Measurements from ENCODE around the gene RBM5.

RBM5 gene

DNA sequence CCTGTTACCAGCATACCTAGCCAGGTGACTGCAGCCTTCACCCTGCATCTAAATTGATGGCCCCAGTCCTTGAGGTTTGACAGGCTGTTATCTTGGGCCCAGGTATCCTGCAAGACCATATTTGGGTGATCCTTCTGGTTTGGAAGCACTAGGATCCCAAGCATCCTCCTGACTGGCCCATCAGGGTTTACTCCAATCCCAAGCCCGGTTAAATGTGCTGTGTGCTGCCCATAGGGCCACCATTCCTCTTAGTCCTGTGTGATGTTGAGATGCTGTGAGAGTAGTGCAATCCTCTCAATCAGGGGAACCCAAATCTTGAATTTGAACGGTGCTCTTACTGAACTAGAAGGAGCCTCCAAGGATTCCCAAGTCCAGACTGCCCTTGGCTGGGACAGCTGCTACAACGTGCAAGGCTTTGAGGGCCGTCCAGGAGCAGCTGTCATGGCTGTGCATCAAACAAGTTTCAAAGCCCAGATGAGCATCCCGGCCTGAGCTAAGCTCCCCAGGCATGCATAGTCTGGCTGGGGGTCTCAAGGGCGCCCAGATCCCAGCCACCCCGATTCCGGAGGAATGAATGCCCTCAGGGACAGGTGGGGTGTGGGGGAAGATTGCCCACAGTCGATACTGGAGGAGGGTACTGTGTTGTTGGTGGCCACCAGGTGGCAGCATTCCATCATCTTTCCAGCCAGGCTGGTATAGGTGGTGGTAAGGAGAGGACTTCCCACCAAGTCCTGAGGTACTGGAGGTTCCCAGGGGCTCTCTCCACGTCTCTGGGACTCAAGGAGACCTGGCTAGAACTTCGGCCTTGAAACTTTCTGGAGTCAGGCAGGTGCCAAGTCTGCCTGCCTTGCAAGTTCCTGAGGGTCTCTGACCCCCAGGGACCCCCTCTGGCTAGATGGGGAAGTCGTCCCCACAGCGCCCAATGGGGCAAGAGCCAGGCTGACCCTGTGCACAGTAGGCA, 32.6 kb downstream of the RBM5 start:
- DNase-seq: peak in 46 of 56 donors; percentile 4 to 78 (median 46)

- DNase-seq: no peak
Observed at GRCh38 chr3:50122071-50122470, 33.4 kb downstream of the RBM5 start.

GRCh38 chr3:50122661-50123391, 34.1 kb downstream of the RBM5 start:
- DNase-seq: no peak

- no peak for DNase-seq
Observed at GRCh38 chr3:50123394-50124051, 34.8 kb downstream of the RBM5 start.

DNA sequence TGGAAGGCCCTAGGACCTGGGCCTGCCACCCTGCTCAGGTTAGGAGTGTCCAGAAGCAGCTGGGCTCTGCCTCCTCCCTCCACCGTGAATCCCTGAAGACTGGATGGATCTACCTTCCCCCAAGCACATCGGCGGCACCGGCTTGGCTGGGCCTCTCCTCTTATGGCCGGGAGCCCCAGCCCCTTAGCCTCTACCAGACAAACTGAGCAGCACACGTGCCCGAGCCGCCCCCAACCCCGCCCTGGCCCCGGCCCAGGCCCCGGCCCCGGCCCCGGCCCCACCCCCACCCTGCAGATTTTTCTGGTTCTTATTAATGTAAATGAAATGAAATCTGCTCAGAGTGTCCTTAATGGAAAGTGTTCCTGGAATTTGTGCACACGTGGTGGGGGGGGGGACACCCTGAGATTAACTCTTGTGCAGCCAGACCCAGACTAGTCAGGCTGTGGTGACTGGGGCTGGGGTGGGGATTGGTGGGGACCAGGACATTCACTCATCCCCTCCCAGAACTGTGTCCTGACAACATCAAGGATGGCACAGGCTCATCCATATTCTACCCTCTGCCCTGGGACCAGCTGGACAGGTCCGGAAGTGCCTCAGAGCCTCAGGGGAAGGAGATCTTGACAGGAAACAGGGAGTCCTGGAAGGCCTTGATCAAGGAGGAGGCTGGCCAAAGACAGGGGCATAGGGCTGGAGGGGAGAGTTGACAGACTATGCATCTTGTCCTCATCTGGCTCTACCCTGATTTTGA, 35.5 kb downstream of the RBM5 start:
- DNase-seq: no peak

- DNase-seq: no peak
Observed at GRCh38 chr3:50124800-50125178, 36.1 kb downstream of the RBM5 start.

DNA sequence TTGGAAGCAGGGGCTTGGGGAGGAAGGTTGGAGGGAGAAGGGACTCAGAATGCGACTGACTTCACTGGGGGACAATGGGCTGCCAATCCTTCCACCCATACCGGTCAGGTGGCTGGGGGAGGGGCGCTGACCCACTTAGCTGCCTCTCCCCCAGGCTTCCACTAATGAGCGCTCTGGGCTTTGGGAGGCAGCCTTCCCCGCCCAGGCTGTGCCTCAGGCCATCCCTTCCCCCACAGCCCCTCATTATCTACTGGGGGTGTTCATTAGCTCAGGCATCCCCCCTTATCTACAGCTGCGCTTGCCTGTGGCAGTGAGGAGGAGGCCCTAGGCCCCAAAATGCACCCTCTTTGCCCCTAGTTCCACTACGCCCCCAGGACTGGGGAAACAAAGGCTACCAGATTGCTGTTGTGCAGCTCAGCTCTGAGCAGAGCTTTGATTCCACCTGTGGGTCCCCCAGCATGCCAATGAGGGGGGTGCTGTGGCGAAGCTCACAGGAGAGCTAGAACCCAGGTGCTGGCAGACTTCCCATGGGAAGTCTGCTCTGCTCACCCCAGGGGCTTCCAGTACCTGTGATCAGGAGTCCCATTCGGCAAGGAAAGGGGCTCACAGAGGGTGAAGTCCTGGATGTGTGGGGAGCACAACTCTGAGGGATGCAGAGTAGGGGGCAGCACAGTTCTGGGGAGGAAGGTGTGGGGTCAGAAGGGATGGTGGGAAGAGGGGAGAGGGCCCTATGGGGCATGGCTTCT, 37.0 kb downstream of the RBM5 start:
- DNase-seq: peak in 3 of 56 donors; percentile 15 to 23 (median 16)

DNA sequence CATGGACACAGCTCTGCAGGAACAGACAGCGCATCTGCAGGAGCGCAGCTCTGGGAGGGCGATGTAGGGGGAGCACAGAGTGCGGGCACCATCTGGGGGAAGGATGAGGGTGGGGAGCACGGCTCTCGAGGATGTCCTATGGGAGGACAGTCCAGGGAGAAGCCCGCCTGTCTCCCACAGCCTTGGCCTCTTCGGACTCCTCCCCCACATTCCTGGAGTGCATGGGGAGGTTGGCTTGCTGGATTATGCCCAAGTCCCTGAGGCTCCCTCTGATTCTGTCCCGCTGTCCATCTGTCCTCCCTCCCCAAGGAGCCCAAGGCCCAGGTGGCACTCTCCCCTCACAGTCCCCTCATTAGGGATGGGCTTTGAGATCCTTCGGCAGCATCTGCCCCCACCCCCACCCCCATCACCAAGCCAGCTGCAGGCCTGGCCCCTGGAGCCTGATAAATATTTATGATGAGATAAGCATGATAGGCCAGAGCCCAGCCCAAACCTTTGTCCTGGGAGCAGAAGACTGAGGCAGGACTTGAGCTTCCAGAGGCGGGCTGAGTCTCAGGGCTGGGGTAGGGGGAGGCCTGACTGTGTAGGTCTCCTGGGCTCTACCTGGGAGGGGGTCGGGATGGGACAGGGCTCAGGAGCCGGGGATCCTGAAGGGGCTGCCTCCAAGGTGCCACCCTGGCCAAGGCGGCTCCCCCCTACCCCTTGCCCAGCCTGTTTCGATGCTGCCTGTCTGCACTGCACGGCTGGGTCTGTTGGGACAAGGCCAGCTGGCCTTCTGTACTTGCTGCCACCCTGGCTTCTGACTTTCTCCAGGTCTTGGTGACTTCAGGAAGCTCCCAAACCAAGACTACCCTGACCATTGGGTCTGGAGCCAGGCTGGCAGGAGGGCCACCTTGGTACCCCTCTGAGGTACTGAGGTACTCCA, 37.8 kb downstream of the RBM5 start:
- no peak for DNase-seq

- DNase-seq: no peak
Observed at GRCh38 chr3:50127251-50127691, 38.6 kb downstream of the RBM5 start.

- no peak for DNase-seq
Observed at GRCh38 chr3:50128001-50128400, 39.3 kb downstream of the RBM5 start.

GRCh38 chr3:50130436-50130835, 41.7 kb downstream of the RBM5 start:
- DNase-seq: no peak

DNA sequence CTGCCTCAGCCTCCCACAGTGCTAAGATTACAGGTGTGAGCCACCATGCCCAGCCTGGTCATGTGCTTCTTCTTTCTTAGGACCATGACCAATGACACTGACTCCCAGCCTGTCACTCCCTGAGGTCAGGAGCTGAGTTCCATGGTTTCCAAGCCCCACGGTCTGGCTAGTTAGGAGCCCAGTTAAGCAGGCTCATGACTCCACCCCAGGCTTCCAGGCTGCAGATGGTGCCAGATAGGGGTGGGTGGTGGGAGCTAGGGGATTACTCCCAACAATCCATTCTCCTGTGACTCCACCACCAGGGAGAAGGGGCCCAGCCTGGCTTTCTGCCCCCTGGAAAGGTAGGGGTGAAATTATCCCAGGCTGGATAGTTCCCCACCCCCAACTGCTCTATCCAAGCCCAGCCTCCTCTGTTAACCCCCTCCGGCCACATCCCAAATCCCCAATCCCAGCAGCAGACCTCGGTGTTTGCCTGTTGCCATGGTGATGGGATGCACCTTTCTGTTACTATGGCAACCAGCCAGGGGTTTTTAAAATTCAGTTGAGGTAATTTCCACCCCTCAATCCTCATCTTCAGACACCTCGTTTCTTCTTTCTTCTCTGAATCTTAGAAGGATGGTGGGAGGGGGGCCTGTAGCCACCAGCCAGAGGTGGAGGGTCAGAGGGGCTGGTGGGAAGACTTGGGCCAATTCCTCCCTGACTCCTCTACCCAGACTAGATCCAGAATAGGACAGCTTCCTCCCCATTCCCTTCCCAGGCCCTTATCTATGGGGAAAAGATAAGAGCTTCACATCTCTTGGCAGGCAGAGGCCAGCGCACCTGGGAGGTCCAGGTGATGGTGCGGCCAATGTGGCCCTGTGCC, 43.9 kb downstream of the RBM5 start:
- no peak for DNase-seq

DNA sequence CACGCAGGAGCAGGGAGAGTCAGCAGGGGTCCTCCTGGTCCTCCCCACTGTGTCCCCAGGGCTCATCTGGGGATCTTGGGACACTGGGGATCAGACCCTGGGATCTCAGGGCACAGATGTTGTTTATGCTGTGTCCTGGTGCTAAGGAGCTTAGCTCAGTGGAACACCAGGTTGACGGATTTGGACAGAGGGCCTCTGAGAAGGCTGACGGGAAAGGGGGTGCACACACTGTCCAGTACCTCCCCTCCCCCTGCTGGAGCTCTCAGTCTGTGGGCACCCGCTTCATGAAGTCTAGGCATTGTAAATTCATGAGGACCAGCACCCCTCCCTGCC, 44.5 kb downstream of the RBM5 start:
- DNase-seq: no peak

GRCh38 chr3:50134367-50134766, 45.6 kb downstream of the RBM5 start:
- DNase-seq: no peak

DNA sequence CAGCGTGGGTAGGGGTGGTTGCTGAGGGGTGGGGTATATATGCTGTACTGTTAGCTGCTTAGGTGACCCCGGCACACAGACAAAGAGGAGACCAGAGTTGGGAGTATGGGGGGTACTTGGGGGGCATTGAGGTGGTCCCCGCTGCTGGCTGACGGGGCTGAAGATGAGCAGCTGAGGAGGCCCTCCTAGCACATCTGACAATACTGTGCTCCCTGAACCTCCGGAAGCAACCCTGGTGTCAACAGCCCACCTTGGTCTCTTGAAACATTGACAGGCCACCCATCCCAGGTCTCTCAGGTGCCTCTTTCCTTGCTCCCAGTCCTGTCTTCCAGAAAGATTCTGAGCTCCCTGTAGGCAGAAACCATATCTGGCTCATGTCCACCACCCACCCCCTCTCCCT, 47.2 kb downstream of the RBM5 start:
- no peak for DNase-seq

- no peak for DNase-seq
Observed at GRCh38 chr3:50136714-50137405, 48.1 kb downstream of the RBM5 start.

GRCh38 chr3:50137531-50137930, 48.8 kb downstream of the RBM5 start:
- no peak for DNase-seq
